Measurements from ENCODE around the gene RAB3IL1. TPM values are rescaled to one million over a fixed set of nuclear protein-coding genes. Genes with fewer than 3 reads are reported as not detected.

The RAB3IL1 gene
- total and polyA plus RNA-seq, 2 experiments from 2014 or later: 8.3 to 11.6 TPM

- TF ChIP-seq, protein P1, sequence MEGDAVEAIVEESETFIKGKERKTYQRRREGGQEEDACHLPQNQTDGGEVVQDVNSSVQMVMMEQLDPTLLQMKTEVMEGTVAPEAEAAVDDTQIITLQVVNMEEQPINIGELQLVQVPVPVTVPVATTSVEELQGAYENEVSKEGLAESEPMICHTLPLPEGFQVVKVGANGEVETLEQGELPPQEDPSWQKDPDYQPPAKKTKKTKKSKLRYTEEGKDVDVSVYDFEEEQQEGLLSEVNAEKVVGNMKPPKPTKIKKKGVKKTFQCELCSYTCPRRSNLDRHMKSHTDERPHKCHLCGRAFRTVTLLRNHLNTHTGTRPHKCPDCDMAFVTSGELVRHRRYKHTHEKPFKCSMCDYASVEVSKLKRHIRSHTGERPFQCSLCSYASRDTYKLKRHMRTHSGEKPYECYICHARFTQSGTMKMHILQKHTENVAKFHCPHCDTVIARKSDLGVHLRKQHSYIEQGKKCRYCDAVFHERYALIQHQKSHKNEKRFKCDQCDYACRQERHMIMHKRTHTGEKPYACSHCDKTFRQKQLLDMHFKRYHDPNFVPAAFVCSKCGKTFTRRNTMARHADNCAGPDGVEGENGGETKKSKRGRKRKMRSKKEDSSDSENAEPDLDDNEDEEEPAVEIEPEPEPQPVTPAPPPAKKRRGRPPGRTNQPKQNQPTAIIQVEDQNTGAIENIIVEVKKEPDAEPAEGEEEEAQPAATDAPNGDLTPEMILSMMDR (IDR thresholded peaks at IDR 0.05; ENCODE audit: low read depth, low read length): no peak
- Histone ChIP-seq H3K4me1 (ENCODE audit: low read depth) (no peaks in the 10 kb centered on the region), H3K27ac (no peak overlapping the region), H3K4me3 (no peak overlapping the region), H3K36me3 (peaks cover 8% of the 10 kb centered on the region), H3K27me3 (peaks cover 15% of the 10 kb centered on the region), H3K9me3 (ENCODE audit: low read depth) (no peaks in the 10 kb centered on the region)
- DNase-seq (ENCODE audit: low read depth in 1 of 2, low spot score in 1 of 2): no peak
Observed at GRCh38 chr11:61959114-61959513, 41.7 kb upstream of the RAB3IL1 start.

GRCh38 chr11:61958590-61958989, 41.2 kb upstream of the RAB3IL1 start:
- Histone ChIP-seq H3K27ac (no peak overlapping the region), H3K27me3 (peaks cover 15% of the 10 kb centered on the region), H3K4me1 (ENCODE audit: low read depth) (no peaks in the 10 kb centered on the region), H3K36me3 (peaks cover 4% of the 10 kb centered on the region), H3K9me3 (ENCODE audit: low read depth) (no peaks in the 10 kb centered on the region), H3K4me3 (no peak overlapping the region)
- TF ChIP-seq, protein P1 (IDR thresholded peaks at IDR 0.05; ENCODE audit: low read depth, low read length): no peak
- no peak for DNase-seq (ENCODE audit: low read depth in 1 of 2, low spot score in 1 of 2)

GRCh38 chr11:61957021-61957770, 39.8 kb upstream of the RAB3IL1 start:
- Histone ChIP-seq H3K27ac (no peak overlapping the region), H3K36me3 (no peaks in the 10 kb centered on the region), H3K27me3 (peaks cover 15% of the 10 kb centered on the region), H3K9me3 (ENCODE audit: low read depth) (no peaks in the 10 kb centered on the region), H3K4me3 (no peak overlapping the region), H3K4me1 (ENCODE audit: low read depth) (no peaks in the 10 kb centered on the region)
- DNase-seq (ENCODE audit: low read depth in 1 of 2, low spot score in 1 of 2): no peak
- TF ChIP-seq, protein P1 (IDR thresholded peaks at IDR 0.05; ENCODE audit: low read depth, low read length): no peak

GRCh38 chr11:61956191-61957020, 39.0 kb upstream of the RAB3IL1 start:
- DNase-seq (ENCODE audit: low read depth in 1 of 2, low spot score in 1 of 2): no peak
- Histone ChIP-seq H3K4me3 (no peak overlapping the region), H3K9me3 (ENCODE audit: low read depth) (no peaks in the 10 kb centered on the region), H3K4me1 (ENCODE audit: low read depth) (no peaks in the 10 kb centered on the region), H3K27me3 (peaks cover 15% of the 10 kb centered on the region), H3K27ac (no peak overlapping the region), H3K36me3 (no peaks in the 10 kb centered on the region)
- TF ChIP-seq, protein P1 (IDR thresholded peaks at IDR 0.05; ENCODE audit: low read depth, low read length): no peak

- TF ChIP-seq, protein P1 (IDR thresholded peaks at IDR 0.05; ENCODE audit: low read depth, low read length): no peak
- peak; percentile 31 to 45 for DNase-seq (ENCODE audit: low read depth in 1 of 2, low spot score in 1 of 2)
- Histone ChIP-seq H3K27ac (no peak overlapping the region), H3K4me3 (peak overlapping the region; percentile 15), H3K9me3 (ENCODE audit: low read depth) (no peaks in the 10 kb centered on the region), H3K4me1 (ENCODE audit: low read depth) (no peaks in the 10 kb centered on the region), H3K27me3 (peaks cover 15% of the 10 kb centered on the region), H3K36me3 (no peaks in the 10 kb centered on the region)
Observed at GRCh38 chr11:61955422-61956135, 38.2 kb upstream of the RAB3IL1 start.
